Measurements from ENCODE around the gene THBS2.
"Not testable (repeated sequence)": the region's sequence is repeated elsewhere in the genome, so short reads cannot be mapped to it uniquely, and the experiment has no call there.

The THBS2 gene

DNA sequence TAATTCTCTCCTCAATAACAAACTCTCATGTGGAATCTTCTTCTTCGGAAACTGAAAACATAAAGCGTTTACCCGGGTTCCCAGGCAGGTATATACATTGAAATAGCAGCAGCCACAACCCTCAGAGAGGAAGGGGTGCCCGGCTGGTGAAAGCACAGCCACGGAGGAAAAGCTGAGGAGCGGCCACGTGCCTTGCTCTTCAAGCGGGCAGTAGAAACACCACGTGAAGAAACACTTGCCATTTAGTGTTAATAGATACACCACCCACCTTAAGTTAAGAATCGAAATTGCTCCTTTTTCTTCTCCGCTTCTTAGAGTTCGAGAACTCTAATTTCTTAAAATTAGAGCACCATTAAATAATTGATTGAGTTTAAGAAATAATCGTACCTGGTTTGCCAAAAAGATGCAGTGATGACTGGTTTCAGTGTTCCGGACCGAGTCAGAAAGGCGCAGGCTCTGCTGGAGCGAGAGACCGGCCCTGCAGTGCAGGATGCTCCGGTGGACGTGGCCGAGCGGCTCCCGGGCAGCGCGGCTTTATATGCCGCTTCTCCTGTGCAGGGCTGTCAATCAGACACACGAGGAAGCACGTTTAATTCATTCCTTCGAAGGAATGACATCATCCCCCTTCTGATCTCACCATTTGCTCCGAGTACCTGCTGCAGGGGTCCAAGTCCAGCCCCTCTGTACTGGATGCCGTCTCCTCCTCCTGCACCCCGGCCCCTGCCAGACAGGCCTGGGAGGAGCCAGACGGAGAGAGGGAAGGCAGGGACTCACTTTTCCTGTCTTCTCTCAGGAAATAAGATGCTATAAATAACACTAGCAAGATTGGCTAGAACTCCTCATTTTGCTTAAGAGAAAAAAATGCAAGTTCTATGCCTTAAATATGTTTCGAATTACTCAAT is at the start of gene THBS2:
Gene THBS2 (minus strand): TSS at position 510 of the 902 bp plus-strand sequence. CDS start 3,062 bp downstream, outside the sequence.
- DNase-seq: no peak

- no peak for DNase-seq
Observed at GRCh38 chr6:169302716-169303115, 49.1 kb upstream of the THBS2 start.

DNA sequence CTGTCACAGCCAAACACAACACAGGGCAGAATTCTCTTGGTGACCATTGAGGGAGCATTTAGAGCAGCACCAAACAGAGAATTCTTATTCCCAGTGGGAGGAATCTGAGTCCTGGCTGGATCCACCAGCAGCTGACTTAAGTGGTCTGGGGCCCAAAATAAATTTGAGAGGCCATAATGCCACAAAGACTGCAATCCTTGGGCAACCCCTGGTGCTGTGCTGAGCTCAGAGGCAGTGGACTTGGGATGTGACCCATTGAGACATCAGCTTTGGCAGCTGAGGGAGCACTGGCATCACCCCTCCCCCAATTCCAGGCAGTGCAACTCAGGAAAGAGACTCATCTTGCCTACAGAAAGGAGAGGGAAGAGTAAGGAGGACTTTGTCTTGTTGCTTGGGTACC is 48.6 kb upstream of the THBS2 start:
- DNase-seq: no peak

- no peak for DNase-seq
Observed at GRCh38 chr6:169300916-169301315, 47.3 kb upstream of the THBS2 start.

- not testable (repeated sequence) for DNase-seq
Observed at GRCh38 chr6:169298626-169299025, 45.0 kb upstream of the THBS2 start.

- no peak for DNase-seq
Observed at GRCh38 chr6:169296622-169297021, 43.0 kb upstream of the THBS2 start.

GRCh38 chr6:169296170-169296569 is 42.5 kb upstream of the THBS2 start:
- DNase-seq: no peak

DNA sequence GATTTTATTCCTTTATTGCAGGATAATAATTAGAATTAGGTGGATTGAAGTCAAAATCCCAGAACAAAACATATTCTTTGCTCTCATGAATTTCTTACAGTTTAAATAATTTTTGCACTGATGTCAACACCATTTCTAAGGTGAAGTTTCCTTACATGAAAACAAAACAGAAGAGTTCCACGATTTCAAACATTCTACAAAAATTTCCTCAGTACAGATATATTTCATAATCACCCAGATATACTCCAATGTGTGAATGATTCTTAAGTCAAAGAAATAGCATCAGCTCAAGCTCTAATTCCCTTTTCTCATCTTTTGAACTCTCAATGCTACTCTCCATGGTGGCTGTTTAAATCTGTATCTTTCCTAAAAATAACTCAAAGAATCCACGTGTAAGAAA is 39.5 kb upstream of the THBS2 start:
- DNase-seq: no peak

- no peak for DNase-seq
Observed at GRCh38 chr6:169292338-169293124, 38.9 kb upstream of the THBS2 start.

GRCh38 chr6:169291646-169292337 is 38.1 kb upstream of the THBS2 start:
- DNase-seq: no peak

DNA sequence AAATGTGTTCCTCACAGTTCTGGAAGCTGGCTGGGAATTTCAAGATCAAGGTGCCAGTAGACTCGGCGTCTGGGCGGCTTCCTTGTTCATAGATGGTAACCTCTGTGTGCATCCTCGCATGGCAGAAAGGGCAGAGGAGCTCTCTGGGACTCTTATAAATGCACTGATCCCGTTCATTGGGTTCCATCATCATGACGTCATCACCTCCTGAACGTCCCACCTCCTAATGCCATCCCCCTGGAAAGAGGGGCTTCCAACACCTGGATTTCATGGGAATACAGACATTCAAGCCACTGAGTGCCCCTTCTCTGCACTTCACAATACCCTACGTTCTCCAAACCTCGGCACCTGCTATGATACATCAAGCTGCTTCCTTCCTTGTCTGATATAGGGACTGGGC is 37.5 kb upstream of the THBS2 start:
- DNase-seq: no peak

- DNase-seq: no peak
Observed at GRCh38 chr6:169289619-169290339, 36.1 kb upstream of the THBS2 start.

DNA sequence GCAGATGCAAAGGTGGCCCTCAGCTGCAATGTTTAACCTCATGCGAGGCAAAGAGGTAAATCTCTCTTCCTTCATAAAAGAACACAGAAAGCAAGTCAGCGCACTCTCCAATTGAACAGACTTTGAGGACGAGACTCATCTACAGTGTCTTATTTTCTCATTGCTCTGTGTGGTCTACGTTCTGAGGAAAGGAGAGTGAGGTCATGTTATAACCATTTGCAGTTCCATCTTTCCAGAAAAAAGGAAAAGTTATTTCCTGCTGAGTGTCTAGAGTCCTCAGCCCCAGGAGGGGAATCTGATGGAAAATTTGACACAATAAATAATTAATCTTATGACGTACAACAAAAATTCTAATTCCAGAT is 35.6 kb upstream of the THBS2 start:
- DNase-seq: no peak

DNA sequence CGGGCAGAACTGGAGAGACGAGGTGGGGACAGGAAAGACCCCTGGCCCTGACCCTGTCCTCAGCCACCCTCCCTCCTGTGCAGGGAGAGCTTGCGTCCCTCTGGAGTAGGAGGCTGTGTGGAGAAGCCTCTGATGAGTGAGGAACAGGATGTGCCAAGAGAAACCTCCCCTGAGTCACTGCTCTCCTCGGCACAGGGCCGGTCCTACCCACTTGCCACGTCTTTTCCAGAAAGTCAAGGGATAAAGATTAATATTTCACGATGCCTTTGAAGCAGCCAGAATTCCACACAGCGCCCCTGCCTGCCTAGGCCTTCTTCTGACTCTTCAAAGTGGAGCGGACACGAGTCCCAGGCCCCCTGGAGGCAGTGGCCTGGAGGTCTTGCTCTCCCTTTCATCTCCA is 34.9 kb upstream of the THBS2 start:
- DNase-seq: no peak

DNA sequence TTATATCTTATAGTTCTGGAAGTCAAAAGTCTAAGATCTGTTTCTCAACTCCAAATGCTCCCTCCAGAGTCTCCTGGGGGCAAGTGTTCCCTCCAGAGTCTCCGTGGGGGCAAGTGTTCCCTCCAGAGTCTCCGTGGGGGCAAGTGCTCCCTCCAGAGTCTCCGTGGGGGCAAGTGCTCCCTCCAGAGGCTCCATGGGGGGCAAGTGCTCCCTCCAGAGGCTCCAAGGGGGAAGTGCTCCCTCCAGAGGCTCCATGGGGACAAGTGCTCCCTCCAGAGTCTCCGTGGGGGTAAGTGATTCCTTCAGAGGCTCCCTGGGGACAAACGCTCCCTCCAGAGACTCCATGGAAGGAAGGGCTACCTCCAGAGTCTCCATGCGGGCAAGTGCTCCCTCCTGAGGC is 34.0 kb upstream of the THBS2 start:
- no peak for DNase-seq

- no peak for DNase-seq
Observed at GRCh38 chr6:169286961-169287360, 33.3 kb upstream of the THBS2 start.

DNA sequence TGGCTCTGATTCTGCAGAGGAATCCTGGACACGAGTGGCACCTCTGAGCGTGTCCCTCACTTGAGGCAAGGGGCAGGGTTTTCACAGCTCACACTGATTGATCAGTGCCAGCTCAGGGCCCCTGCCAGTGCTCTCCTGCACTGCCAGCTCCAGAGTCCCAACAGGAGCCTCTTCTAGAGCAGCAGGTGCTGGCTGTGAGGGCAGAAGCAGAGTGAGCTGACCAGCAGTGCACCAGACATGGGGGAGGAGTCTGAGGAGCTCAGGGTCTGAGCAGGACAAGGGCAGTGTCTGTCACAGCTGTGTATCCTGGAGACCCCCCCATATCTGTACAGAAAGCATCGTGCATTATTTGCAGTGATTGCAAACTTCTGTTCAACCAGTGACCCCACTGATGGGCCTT is 31.5 kb upstream of the THBS2 start:
- DNase-seq: no peak

DNA sequence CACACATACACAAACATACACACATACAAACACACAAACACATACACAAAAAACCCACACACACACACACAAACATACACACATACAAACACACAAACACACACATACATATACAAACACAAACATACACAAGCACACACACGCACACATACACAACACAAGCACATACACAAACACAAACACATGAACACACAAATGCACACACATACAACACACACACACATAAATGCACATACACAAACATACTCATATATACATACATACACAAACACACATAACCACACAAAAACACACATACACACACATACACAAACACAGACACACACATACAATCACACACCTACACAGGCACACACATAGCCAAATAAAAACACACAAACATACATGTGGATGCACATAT is 30.3 kb upstream of the THBS2 start:
- no peak for DNase-seq

GRCh38 chr6:169282043-169282442 is 28.4 kb upstream of the THBS2 start:
- no peak for DNase-seq

DNA sequence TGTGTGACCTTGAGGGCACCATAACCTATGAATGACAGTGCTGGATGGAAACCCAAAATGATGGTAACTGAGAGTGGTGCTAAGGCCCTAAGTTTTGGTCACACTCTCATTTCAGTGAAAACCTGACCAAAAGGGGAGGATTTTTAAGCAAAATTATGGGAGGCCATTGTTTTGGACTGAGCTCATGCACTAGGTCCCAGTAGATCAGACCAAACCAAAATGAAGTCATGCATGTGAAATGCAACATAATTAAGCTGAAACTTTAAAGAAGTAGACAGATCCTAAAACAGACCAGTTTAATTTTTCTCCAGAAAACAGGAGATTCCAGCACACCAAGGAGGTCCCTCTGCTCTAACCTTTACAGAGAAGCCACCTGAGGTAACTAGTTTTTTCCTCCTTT is 24.0 kb upstream of the THBS2 start:
- DNase-seq: no peak

DNA sequence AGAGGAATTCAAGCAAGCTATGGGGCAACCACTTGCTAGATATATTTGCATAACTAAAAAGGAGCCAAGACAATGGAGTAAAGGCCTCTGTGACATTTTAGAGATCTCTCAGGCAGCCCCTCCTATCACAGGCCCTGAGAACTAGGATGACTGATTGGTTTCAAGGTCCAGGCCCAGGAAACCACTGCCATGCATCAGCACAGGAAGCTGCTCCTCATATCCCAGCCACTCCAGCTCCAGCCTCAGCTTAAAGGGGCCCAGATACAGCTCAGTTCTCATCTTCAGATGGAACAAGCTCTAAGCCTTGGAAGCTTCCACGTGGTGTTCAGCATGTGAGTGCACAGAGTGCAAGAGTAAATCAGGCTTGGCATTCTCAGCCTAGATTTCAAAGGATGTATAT is 21.1 kb upstream of the THBS2 start:
- no peak for DNase-seq

- DNase-seq: no peak
Observed at GRCh38 chr6:169273511-169273910, 19.9 kb upstream of the THBS2 start.

DNA sequence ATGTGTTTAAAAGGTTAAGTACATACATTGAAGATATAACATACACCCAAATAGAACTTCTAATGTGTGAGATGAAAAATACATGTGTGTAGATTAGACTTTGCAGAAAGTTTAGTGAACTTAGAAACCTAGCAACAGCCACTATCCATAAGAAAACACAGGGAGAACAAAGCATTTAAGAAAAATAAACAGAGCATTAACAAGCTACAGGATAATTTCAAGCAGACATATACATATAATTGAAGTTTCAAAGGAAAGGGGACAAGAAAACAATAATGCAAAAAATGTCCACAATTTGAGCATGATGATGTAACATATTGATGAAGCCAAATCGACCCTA is 18.2 kb upstream of the THBS2 start:
- no peak for DNase-seq
